22Rv1 (cell line): ENCODE data around the gene PDZD4.

Experiments used
- CTCF ChIP-seq: fragments of 450-650 bp; IDR thresholded peaks from 2 replicates; pipeline ENCODE4 v1.5.1; 2017; ENCODE audit warnings: mild to moderate bottlenecking
- ZFX ChIP-seq: fragments of 450-650 bp; IDR thresholded peaks from 2 replicates; pipeline ENCODE4 v1.6.1; 2017; ENCODE audit warnings: antibody characterized with exemption, borderline replicate concordance

DNA sequence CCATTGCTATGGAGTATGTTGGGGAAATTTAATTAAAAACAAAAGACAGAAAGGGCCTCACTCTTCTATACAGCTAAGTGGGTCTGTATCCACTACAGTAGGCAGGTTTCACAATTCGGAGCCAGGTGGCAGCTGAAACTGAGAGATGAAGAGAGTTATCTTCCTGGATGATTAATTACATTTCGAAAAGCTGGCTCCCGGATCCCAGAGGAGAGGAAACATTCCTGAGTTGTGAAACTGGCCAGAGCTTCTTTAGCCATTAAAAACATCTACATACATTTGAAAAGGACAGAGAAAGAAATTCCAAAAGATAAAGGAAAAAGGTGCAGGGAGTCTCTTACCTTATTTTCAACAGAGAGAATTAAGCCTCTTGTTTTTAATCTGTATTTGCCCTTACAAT lies 15.5 kb upstream of the PDZD4 start:
- TF ChIP-seq CTCF (no peak), ZFX (no peak)
